Measurements from ENCODE around the gene LRBA. TPM values are rescaled to one million over a fixed set of nuclear protein-coding genes. Genes with fewer than 3 reads are reported as not detected.

The LRBA gene
- total RNA-seq, 1 experiment from 2014 or later, result 55.3 TPM

DNA sequence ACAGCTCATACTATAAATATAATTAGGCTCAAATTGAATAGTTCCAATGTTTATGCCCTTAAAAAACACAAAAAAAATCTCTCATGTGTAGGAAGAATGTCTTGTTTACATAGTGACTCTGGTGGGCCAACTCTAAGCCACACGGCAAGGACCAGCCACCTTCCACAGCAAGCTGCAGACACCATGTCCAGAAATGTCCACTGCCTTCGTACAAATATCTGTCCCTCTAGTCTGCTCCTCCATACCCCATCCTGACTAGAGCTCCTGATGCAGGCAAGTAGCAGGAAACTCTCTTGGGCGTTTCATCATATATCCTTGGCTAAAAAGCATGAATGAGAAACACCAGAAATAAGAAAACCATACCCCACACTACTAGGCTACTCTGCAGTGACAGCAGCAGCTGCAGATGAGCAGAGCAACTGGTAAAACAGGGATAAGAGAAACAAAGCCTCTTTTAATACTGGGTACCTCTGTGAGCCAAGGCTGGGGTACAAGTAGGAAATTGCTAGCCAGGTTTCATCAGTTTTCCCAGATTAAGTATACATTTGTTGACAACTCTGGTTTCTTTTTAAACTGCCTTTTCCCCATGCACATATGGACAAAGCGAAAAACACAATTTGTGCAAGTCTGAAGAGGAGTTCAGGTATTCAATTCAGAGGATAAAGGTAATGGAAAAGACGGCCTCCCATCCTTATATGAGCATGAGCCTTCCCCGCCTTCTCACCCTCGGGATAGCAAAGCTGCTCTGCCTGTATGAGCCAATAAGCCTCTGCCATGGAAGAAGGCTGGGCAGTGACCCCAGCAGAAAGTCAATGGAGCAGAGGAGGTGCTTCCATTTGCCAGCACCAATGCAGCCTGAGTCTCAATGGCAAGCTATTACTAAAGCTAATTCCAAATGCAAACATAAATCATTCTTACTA lies 691.4 kb downstream of the LRBA start:
- no peak overlapping the region for H3K4me3 Mint-ChIP-seq
- Histone ChIP-seq H3T11ph (ENCODE audit: low read length) (no peak overlapping the region), H2AFZ (ENCODE audit: low read length) (no peak overlapping the region), H2BK120ac (ENCODE audit: low read depth, low read length, poor library complexity, severe bottlenecking) (no peak overlapping the region), H3K4ac (ENCODE audit: low read depth, low read length) (no peak overlapping the region), H3K4me1 (ENCODE audit: insufficient read depth, low read length) (no peaks in the 10 kb centered on the region), H3K4me2 (ENCODE audit: insufficient read depth, insufficient read length, low read length) (no peak overlapping the region), H3K14ac (ENCODE audit: insufficient read depth, low read length) (no peak overlapping the region), H4K20me1 (ENCODE audit: control insufficient read depth, insufficient read depth, insufficient read length) (no peaks in the 10 kb centered on the region), H3K27me3 (ENCODE audit: insufficient read depth, low read length) (no peaks in the 10 kb centered on the region), H3K23me2 (ENCODE audit: insufficient read length, low read depth, low read length, poor library complexity, severe bottlenecking) (no peaks in the 10 kb centered on the region), H4K8ac (replicated peaks; ENCODE audit: insufficient read length, low read depth, low read length) (no peak overlapping the region), H3K23ac (ENCODE audit: insufficient read length, low read depth, low read length) (no peak overlapping the region), H2BK12ac (ENCODE audit: insufficient read length, low read depth, low read length) (no peak overlapping the region), H2BK15ac (ENCODE audit: low read depth, low read length) (no peak overlapping the region; the same call in 1 of the 2 replicates), H3K79me1 (ENCODE audit: insufficient read depth, low read depth, low read length, poor library complexity, severe bottlenecking) (no peaks in the 10 kb centered on the region), H4K5ac (ENCODE audit: insufficient read length, low read depth, low read length) (no peak overlapping the region), H3K56ac (ENCODE audit: insufficient read length, low read depth, low read length) (no peak overlapping the region), H2BK20ac (ENCODE audit: low read depth, low read length, poor library complexity, severe bottlenecking) (no peak overlapping the region), H3K9me3 (ENCODE audit: control insufficient read depth, low read depth, low read length) (no peaks in the 10 kb centered on the region), H4K91ac (ENCODE audit: insufficient read length, low read depth, low read length) (no peak overlapping the region), H3K79me2 (ENCODE audit: insufficient read depth, low read length) (no peaks in the 10 kb centered on the region), H3K27ac (ENCODE audit: insufficient read length, low read depth, low read length) (no peak overlapping the region), H2AK5ac (ENCODE audit: insufficient read length, low read length) (no peak overlapping the region), H3K9ac (ENCODE audit: extremely low read depth, insufficient read length, low read length) (no peak overlapping the region), H3K18ac (ENCODE audit: insufficient read length, low read depth, low read length) (no peak overlapping the region), H2BK5ac (ENCODE audit: insufficient read length, low read length) (no peak overlapping the region)
- peak; percentile 35 for DNase-seq
- H3K9me3 Mint-ChIP-seq, result no peaks in the 10 kb centered on the region
- TF ChIP-seq, protein P1, sequence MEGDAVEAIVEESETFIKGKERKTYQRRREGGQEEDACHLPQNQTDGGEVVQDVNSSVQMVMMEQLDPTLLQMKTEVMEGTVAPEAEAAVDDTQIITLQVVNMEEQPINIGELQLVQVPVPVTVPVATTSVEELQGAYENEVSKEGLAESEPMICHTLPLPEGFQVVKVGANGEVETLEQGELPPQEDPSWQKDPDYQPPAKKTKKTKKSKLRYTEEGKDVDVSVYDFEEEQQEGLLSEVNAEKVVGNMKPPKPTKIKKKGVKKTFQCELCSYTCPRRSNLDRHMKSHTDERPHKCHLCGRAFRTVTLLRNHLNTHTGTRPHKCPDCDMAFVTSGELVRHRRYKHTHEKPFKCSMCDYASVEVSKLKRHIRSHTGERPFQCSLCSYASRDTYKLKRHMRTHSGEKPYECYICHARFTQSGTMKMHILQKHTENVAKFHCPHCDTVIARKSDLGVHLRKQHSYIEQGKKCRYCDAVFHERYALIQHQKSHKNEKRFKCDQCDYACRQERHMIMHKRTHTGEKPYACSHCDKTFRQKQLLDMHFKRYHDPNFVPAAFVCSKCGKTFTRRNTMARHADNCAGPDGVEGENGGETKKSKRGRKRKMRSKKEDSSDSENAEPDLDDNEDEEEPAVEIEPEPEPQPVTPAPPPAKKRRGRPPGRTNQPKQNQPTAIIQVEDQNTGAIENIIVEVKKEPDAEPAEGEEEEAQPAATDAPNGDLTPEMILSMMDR (conservative IDR thresholded peaks at IDR 0.05), result no peak
- no peaks in the 10 kb centered on the region for H3K27me3 Mint-ChIP-seq (ENCODE audit: low read depth)
- WGBS (ENCODE audit: extremely low coverage, insufficient read length, low lambda C conversion rate), result no CpG with 5 or more reads among the region's 7 CpGs
- H3K4me1 Mint-ChIP-seq, result peaks cover 4 to 16% of the 10 kb centered on the region in 2 experiments
- peaks cover 0 to 5% (median 0%) of the 10 kb centered on the region in 3 experiments; a peak in 3 of 7 replicates for H3K36me3 Mint-ChIP-seq (ENCODE audit: insufficient read depth in 1 of 3, low read depth in 3 of 3)
- 0 out of 7 replicates have a peak overlapping the region, but pooled peaks of 1 of the 3 experiments have one; percentile 8 for H3K27ac Mint-ChIP-seq
